HepG2 (cell line): ENCODE measurements around the gene LITAFD. TPM values are rescaled to one million over a fixed set of nuclear protein-coding genes. Genes with fewer than 3 reads are reported as not detected.

Experiments
- CSRNP1 ChIP-seq: sonication (generic); formaldehyde crosslinking; IDR thresholded peaks from 2 replicates; pipeline ENCODE4 v1.8.1; 2023; ENCODE audit warnings: mild to moderate bottlenecking, missing genetic modification reagents
- GZF1 ChIP-seq: sonication (generic); formaldehyde crosslinking; IDR thresholded peaks from 2 replicates; pipeline ENCODE4 v1.5.1; 2020; ENCODE audit warnings: mild to moderate bottlenecking, missing genetic modification reagents
- KMT2B ChIP-seq: IDR thresholded peaks from 2 replicates; pipeline ENCODE4 v1.6.1; 2016; ENCODE audit warnings: missing genetic modification reagents, missing compliant biosample characterization
- MYPOP ChIP-seq: sonication (generic); formaldehyde crosslinking; IDR thresholded peaks from 2 replicates; pipeline ENCODE4 v1.8.1; 2023; ENCODE audit warnings: mild to moderate bottlenecking, moderate library complexity, missing genetic modification reagents
- RCOR2 ChIP-seq: IDR thresholded peaks from 2 replicates; pipeline ENCODE4 v1.6.1; 2016; ENCODE audit warnings: missing biosample characterization, missing genetic modification reagents
- SUZ12 ChIP-seq: fragments of 150-350 bp; IDR thresholded peaks from 2 replicates; pipeline ENCODE4 v1.6.1; 2014; ENCODE audit warnings: low read depth, low read length
- ZNF564 ChIP-seq: sonication (generic); formaldehyde crosslinking; IDR thresholded peaks from 2 replicates; pipeline ENCODE4 v1.8.1; 2023; ENCODE audit warnings: mild to moderate bottlenecking, missing genetic modification reagents
- polyA plus RNA-seq, 8 experiments: library from polyadenylated mRNA; depleted of rRNA in 3 of 8; stranded (reverse) in 7 of 8; unstranded in 1 of 8; fragments of >200 nt; fragmentation: Illumina TruSeq in 4 of 8; extraction: Trizol in 4 of 8; gene quantifications; 2 replicates each; pipeline versions ENCODE4 v1.2.1 to v1.2.3, GENCODE V29; 2011 to 2016; ENCODE audit warnings: low read depth in 4 of 8, missing spikeins in 1 of 8, mixed read lengths in 1 of 8; ENCODE audit not compliant: insufficient read depth in 1 of 8
- total RNA-seq, 5 experiments: library from RNA; depleted of rRNA; stranded (reverse); fragments of >200 nt; fragmentation: Illumina TruSeq; extraction: Trizol; gene quantifications; 2 replicates each; pipeline ENCODE4 v1.2.3, GENCODE V29; 2016; ENCODE audit warnings: low read depth in 1 of 5
- TF ChIP-seq, protein P1 (sequence below): sonication (generic); formaldehyde crosslinking; IDR thresholded peaks from 2 replicates; pipeline ENCODE4 v1.4.0; 2020; ENCODE audit warnings: missing genetic modification reagents, borderline replicate concordance
- TF ChIP-seq, protein P2 (sequence below): sonication (generic); formaldehyde crosslinking; IDR thresholded peaks from 2 replicates; pipeline ENCODE4 v1.8.1; 2023; ENCODE audit warnings: missing genetic modification reagents, mild to moderate bottlenecking, borderline replicate concordance
- TF ChIP-seq, protein P3 (sequence below): sonication (generic); formaldehyde crosslinking; IDR thresholded peaks from 2 replicates; pipeline ENCODE4 v1.5.1; 2020; ENCODE audit warnings: missing genetic modification reagents, mild to moderate bottlenecking, borderline replicate concordance
- TF ChIP-seq, protein P4 (sequence below): sonication (generic); formaldehyde crosslinking; IDR thresholded peaks from 2 replicates; pipeline ENCODE4; 2020; ENCODE audit warnings: missing genetic modification reagents, mild to moderate bottlenecking, borderline replicate concordance

LITAFD gene
- total and polyA plus RNA-seq, 2 of the 13 experiments (the other 11 are each of a cell fraction or from before 2014, with no cell fraction given): not detected

DNA sequence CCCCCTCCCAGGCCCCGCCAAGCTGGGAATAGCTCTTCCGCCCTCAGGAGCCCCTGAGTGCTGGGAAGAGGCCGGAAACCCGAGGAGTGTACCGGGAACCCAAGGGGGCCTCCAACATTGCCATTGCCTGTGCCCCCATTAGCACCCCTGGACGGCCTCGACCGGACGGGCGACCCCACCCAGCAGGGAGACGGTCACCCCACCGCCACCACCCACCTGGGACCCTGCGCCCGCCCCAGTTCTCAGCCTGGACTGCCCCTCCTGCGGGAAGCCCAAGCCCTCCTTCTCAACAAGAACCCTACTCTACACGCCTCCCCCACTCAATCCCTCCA lies 15.3 kb upstream of the LITAFD start (continued):
- TF ChIP-seq, protein P1, sequence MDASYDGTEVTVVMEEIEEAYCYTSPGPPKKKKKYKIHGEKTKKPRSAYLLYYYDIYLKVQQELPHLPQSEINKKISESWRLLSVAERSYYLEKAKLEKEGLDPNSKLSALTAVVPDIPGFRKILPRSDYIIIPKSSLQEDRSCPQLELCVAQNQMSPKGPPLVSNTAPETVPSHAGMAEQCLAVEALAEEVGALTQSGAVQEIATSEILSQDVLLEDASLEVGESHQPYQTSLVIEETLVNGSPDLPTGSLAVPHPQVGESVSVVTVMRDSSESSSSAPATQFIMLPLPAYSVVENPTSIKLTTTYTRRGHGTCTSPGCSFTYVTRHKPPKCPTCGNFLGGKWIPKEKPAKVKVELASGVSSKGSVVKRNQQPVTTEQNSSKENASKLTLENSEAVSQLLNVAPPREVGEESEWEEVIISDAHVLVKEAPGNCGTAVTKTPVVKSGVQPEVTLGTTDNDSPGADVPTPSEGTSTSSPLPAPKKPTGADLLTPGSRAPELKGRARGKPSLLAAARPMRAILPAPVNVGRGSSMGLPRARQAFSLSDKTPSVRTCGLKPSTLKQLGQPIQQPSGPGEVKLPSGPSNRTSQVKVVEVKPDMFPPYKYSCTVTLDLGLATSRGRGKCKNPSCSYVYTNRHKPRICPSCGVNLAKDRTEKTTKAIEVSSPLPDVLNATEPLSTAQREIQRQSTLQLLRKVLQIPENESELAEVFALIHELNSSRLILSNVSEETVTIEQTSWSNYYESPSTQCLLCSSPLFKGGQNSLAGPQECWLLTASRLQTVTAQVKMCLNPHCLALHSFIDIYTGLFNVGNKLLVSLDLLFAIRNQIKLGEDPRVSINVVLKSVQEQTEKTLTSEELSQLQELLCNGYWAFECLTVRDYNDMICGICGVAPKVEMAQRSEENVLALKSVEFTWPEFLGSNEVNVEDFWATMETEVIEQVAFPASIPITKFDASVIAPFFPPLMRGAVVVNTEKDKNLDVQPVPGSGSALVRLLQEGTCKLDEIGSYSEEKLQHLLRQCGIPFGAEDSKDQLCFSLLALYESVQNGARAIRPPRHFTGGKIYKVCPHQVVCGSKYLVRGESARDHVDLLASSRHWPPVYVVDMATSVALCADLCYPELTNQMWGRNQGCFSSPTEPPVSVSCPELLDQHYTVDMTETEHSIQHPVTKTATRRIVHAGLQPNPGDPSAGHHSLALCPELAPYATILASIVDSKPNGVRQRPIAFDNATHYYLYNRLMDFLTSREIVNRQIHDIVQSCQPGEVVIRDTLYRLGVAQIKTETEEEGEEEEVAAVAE: no peak
- TF ChIP-seq ZNF564 (CRISPR knock-in tag) (0 out of 2 replicates have a peak, but pooled peaks have one; percentile 16), RCOR2 (CRISPR knock-in tag) (no peak), CSRNP1 (0 out of 2 replicates have a peak, but pooled peaks have one; percentile 18), SUZ12 (no peak), GZF1 (CRISPR knock-in tag) (0 out of 2 replicates have a peak, but pooled peaks have one; percentile 15), KMT2B (CRISPR knock-in tag) (peak; percentile 22; the same call in 1 of the 2 replicates), MYPOP (0 out of 2 replicates have a peak, but pooled peaks have one; percentile 58)
- TF ChIP-seq, protein P2, sequence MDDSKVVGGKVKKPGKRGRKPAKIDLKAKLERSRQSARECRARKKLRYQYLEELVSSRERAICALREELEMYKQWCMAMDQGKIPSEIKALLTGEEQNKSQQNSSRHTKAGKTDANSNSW (CRISPR knock-in tag): 0 out of 2 replicates have a peak, but pooled peaks have one; percentile 8
- TF ChIP-seq, protein P3, sequence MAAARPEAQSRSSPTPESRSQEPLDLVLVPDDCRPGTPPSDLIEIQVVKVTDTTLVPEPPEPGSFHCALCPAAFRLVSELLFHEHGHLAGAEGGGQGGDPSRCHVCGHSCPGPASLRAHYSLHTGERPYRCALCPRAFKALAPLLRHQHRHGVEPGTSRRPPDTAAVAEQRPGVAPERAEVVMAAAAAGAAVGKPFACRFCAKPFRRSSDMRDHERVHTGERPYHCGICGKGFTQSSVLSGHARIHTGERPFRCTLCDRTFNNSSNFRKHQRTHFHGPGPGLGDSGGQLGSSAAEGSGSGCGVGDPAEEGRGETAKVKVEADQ (CRISPR knock-in tag): 0 out of 2 replicates have a peak, but pooled peaks have one; percentile 5
- TF ChIP-seq, protein P4, sequence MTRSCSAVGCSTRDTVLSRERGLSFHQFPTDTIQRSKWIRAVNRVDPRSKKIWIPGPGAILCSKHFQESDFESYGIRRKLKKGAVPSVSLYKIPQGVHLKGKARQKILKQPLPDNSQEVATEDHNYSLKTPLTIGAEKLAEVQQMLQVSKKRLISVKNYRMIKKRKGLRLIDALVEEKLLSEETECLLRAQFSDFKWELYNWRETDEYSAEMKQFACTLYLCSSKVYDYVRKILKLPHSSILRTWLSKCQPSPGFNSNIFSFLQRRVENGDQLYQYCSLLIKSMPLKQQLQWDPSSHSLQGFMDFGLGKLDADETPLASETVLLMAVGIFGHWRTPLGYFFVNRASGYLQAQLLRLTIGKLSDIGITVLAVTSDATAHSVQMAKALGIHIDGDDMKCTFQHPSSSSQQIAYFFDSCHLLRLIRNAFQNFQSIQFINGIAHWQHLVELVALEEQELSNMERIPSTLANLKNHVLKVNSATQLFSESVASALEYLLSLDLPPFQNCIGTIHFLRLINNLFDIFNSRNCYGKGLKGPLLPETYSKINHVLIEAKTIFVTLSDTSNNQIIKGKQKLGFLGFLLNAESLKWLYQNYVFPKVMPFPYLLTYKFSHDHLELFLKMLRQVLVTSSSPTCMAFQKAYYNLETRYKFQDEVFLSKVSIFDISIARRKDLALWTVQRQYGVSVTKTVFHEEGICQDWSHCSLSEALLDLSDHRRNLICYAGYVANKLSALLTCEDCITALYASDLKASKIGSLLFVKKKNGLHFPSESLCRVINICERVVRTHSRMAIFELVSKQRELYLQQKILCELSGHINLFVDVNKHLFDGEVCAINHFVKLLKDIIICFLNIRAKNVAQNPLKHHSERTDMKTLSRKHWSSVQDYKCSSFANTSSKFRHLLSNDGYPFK (CRISPR knock-in tag): peak; percentile 6; the same call in 1 of the 2 replicates
